ENCODE data around the gene FYCO1.
"Not testable (repeated sequence)": the region's sequence is repeated elsewhere in the genome, so short reads cannot be mapped to it uniquely, and the experiment has no call there.

Gene FYCO1

GRCh38 chr3:45995236-45996192 lies at the start of gene FYCO1:
Gene FYCO1 (minus strand): TSS chr3:45995824. CDS start chr3:45984910, 10,914 bp downstream.
- peak; percentile 97 for DNase-seq (ENCODE audit: low spot score)

GRCh38 chr3:46038916-46039315 lies 43.3 kb upstream of the FYCO1 start:
- no peak for DNase-seq (ENCODE audit: low spot score)

- DNase-seq (ENCODE audit: low spot score): not testable (repeated sequence)
These were observed 42.4 kb upstream of the FYCO1 start for GRCh38 chr3:46038071-46038470.

GRCh38 chr3:46036191-46036590 lies 40.6 kb upstream of the FYCO1 start:
- DNase-seq (ENCODE audit: low spot score): no peak

- DNase-seq (ENCODE audit: low spot score): no peak
These were observed 36.1 kb upstream of the FYCO1 start for GRCh38 chr3:46031747-46032146.

GRCh38 chr3:46031269-46031668 lies 35.6 kb upstream of the FYCO1 start:
- DNase-seq (ENCODE audit: low spot score): no peak

GRCh38 chr3:46030626-46031025 lies 35.0 kb upstream of the FYCO1 start:
- DNase-seq (ENCODE audit: low spot score): no peak

GRCh38 chr3:46029953-46030543 lies 34.4 kb upstream of the FYCO1 start:
- DNase-seq (ENCODE audit: low spot score): no peak

- no peak for DNase-seq (ENCODE audit: low spot score)
These were observed 32.2 kb upstream of the FYCO1 start for GRCh38 chr3:46027736-46028397.

- no peak for DNase-seq (ENCODE audit: low spot score)
These were observed 31.5 kb upstream of the FYCO1 start, which contains the start of gene XCR1 for GRCh38 chr3:46027021-46027705. Gene XCR1 (minus strand): TSS chr3:46027483. CDS start chr3:46021947, 5,536 bp downstream.

- DNase-seq (ENCODE audit: low spot score): no peak
These were observed 29.5 kb upstream of the FYCO1 start for GRCh38 chr3:46025139-46025538.

GRCh38 chr3:46024131-46024530 lies 28.5 kb upstream of the FYCO1 start:
- DNase-seq (ENCODE audit: low spot score): no peak

- DNase-seq (ENCODE audit: low spot score): no peak
These were observed 27.5 kb upstream of the FYCO1 start for GRCh38 chr3:46022909-46023785.

GRCh38 chr3:46021516-46021915 lies 25.9 kb upstream of the FYCO1 start:
- no peak for DNase-seq (ENCODE audit: low spot score)

- no peak for DNase-seq (ENCODE audit: low spot score)
These were observed 25.3 kb upstream of the FYCO1 start for GRCh38 chr3:46020766-46021510.

- no peak for DNase-seq (ENCODE audit: low spot score)
These were observed 24.1 kb upstream of the FYCO1 start for GRCh38 chr3:46019707-46020106.

- peak; percentile 32 for DNase-seq (ENCODE audit: low spot score)
These were observed 22.1 kb upstream of the FYCO1 start for GRCh38 chr3:46017720-46018119.

GRCh38 chr3:46013316-46014094 lies 17.9 kb upstream of the FYCO1 start:
- DNase-seq (ENCODE audit: low spot score): no peak

GRCh38 chr3:46012246-46012645 lies 16.6 kb upstream of the FYCO1 start:
- DNase-seq (ENCODE audit: low spot score): no peak
